ENCODE data around the gene LARGE1. TPM values are rescaled to one million over a fixed set of nuclear protein-coding genes. Genes with fewer than 3 reads are reported as not detected.

LARGE1 gene
- total RNA-seq, 1 donor from 2014 or later = 81.2 TPM

- Mint-ChIP-seq H3K4me1 (ENCODE audit: low read depth, unreplicated experiment) (peaks cover 3% of the 10 kb centered on the region), H3K27ac (ENCODE audit: unreplicated experiment) (no peak overlapping the region), H3K27me3 (ENCODE audit: unreplicated experiment) (peaks cover 5% of the 10 kb centered on the region), H3K4me3 (ENCODE audit: unreplicated experiment) (no peak overlapping the region), H3K36me3 (ENCODE audit: unreplicated experiment) (peaks cover 4% of the 10 kb centered on the region), H3K9me3 (ENCODE audit: unreplicated experiment) (peaks cover 1% of the 10 kb centered on the region)
- no peak for DNase-seq
- no peak for TF ChIP-seq CTCF (IDR thresholded peaks at IDR 0.05; ENCODE audit: partially characterized antibody, unreplicated experiment)
Observed at GRCh38 chr22:33337524-33337923, 582.8 kb downstream of the LARGE1 start.

GRCh38 chr22:33335611-33336279, 584.5 kb downstream of the LARGE1 start:
- Mint-ChIP-seq H3K4me1 (ENCODE audit: low read depth, unreplicated experiment) (peaks cover 3% of the 10 kb centered on the region), H3K4me3 (ENCODE audit: unreplicated experiment) (no peak overlapping the region), H3K36me3 (ENCODE audit: unreplicated experiment) (peaks cover 4% of the 10 kb centered on the region), H3K27me3 (ENCODE audit: unreplicated experiment) (peaks cover 7% of the 10 kb centered on the region), H3K9me3 (ENCODE audit: unreplicated experiment) (peaks cover 1% of the 10 kb centered on the region), H3K27ac (ENCODE audit: unreplicated experiment) (no peak overlapping the region)
- DNase-seq = no peak
- TF ChIP-seq CTCF (IDR thresholded peaks at IDR 0.05; ENCODE audit: partially characterized antibody, unreplicated experiment) = no peak

- DNase-seq = no peak
- H3K27ac Mint-ChIP-seq (ENCODE audit: unreplicated experiment) = no peak overlapping the region
Observed at GRCh38 chr22:33332538-33332937, 587.7 kb downstream of the LARGE1 start.

GRCh38 chr22:33331017-33331416, 589.3 kb downstream of the LARGE1 start:
- TF ChIP-seq CTCF (IDR thresholded peaks at IDR 0.05; ENCODE audit: partially characterized antibody, unreplicated experiment) = no peak
- H3K4me3 Mint-ChIP-seq (ENCODE audit: unreplicated experiment) = no peak overlapping the region
- no peak for DNase-seq
- H3K4me1 Mint-ChIP-seq (ENCODE audit: low read depth, unreplicated experiment) = peaks cover 7% of the 10 kb centered on the region
- peaks cover 4% of the 10 kb centered on the region for H3K27me3 Mint-ChIP-seq (ENCODE audit: unreplicated experiment)
- H3K9me3 Mint-ChIP-seq (ENCODE audit: unreplicated experiment) = peaks cover 1% of the 10 kb centered on the region
- H3K36me3 Mint-ChIP-seq (ENCODE audit: unreplicated experiment) = no peaks in the 10 kb centered on the region
- no peak overlapping the region for H3K27ac Mint-ChIP-seq (ENCODE audit: unreplicated experiment)

More at GRCh38 chr22:33332538-33332937, 587.7 kb downstream of the LARGE1 start:
- H3K27me3 Mint-ChIP-seq (ENCODE audit: unreplicated experiment) = peaks cover 7% of the 10 kb centered on the region
- H3K36me3 Mint-ChIP-seq (ENCODE audit: unreplicated experiment) = peaks cover 4% of the 10 kb centered on the region
- no peak overlapping the region for H3K4me3 Mint-ChIP-seq (ENCODE audit: unreplicated experiment)
- H3K9me3 Mint-ChIP-seq (ENCODE audit: unreplicated experiment) = peaks cover 1% of the 10 kb centered on the region
- peaks cover 3% of the 10 kb centered on the region for H3K4me1 Mint-ChIP-seq (ENCODE audit: low read depth, unreplicated experiment)
- no peak for TF ChIP-seq CTCF (IDR thresholded peaks at IDR 0.05; ENCODE audit: partially characterized antibody, unreplicated experiment)

- DNase-seq = no peak
- Mint-ChIP-seq H3K4me3 (ENCODE audit: unreplicated experiment) (no peak overlapping the region), H3K27ac (ENCODE audit: unreplicated experiment) (no peak overlapping the region), H3K9me3 (ENCODE audit: unreplicated experiment) (peaks cover under 1% of the 10 kb centered on the region), H3K27me3 (ENCODE audit: unreplicated experiment) (peaks cover 3% of the 10 kb centered on the region), H3K36me3 (ENCODE audit: unreplicated experiment) (no peaks in the 10 kb centered on the region), H3K4me1 (ENCODE audit: low read depth, unreplicated experiment) (peaks cover 7% of the 10 kb centered on the region)
- no peak for TF ChIP-seq CTCF (IDR thresholded peaks at IDR 0.05; ENCODE audit: partially characterized antibody, unreplicated experiment)
Observed at GRCh38 chr22:33330534-33330933, 589.7 kb downstream of the LARGE1 start.

All from glutamatergic neuron (in vitro differentiated cells).